Trophoblast cell (in vitro differentiated cells and primary cell): ENCODE results near the gene CDC25B.

Experiments
- DNase-seq, 2 donors: peaks; one replicate each; pipeline ENCODE4 v3.0.0-alpha.2; 2016
- H2AFZ ChIP-seq: 2 replicates; pipeline ENCODE4 v1.6.1; 2013; ENCODE audit warnings: low read length, moderate library complexity, mild to moderate bottlenecking; ENCODE audit not compliant: insufficient read depth, poor library complexity
- H2AK5ac ChIP-seq: 2 replicates; pipeline ENCODE4 v1.6.1; 2013; ENCODE audit warnings: mild to moderate bottlenecking, low read length
- H2BK120ac ChIP-seq: 2 replicates; pipeline ENCODE4 v1.6.1; 2013; ENCODE audit warnings: low read length, mild to moderate bottlenecking, moderate library complexity; ENCODE audit not compliant: insufficient read depth, poor library complexity
- H2BK12ac ChIP-seq: 2 replicates; pipeline ENCODE4 v1.6.1; 2013; ENCODE audit warnings: mild to moderate bottlenecking, low read length, moderate library complexity
- H2BK5ac ChIP-seq: 2 replicates; pipeline ENCODE4 v1.6.1; 2013; ENCODE audit warnings: low read length, low read depth, moderate library complexity, mild to moderate bottlenecking; ENCODE audit not compliant: poor library complexity
- H3K14ac ChIP-seq: 2 replicates; pipeline ENCODE4 v1.6.1; 2013; ENCODE audit warnings: mild to moderate bottlenecking, low read length
- H3K18ac ChIP-seq: 2 replicates; pipeline ENCODE4 v1.6.1; 2013; ENCODE audit warnings: mild to moderate bottlenecking, low read length
- H3K23ac ChIP-seq: 2 replicates; pipeline ENCODE4 v1.6.1; 2013; ENCODE audit warnings: low read length
- H3K27ac ChIP-seq: 2 replicates; pipeline ENCODE4 v1.5.1; 2013; ENCODE audit warnings: low read depth, mild to moderate bottlenecking, inconsistent platforms, low read length, moderate library complexity
- H3K27me3 ChIP-seq: 2 replicates; pipeline ENCODE4 v1.6.1; 2013; ENCODE audit warnings: inconsistent platforms, mild to moderate bottlenecking, low read length, moderate library complexity; ENCODE audit not compliant: insufficient read depth
- H3K36me3 ChIP-seq, 2 experiments: 1 replicate in 1 of 2; 2 replicates in 1 of 2; pipeline ENCODE4 v1.6.1; 2013; ENCODE audit warnings: low read length in 2 of 2, mild to moderate bottlenecking in 2 of 2, moderate library complexity in 1 of 2; ENCODE audit not compliant: insufficient read depth in 2 of 2, control insufficient read depth in 1 of 2
- H3K4ac ChIP-seq: 2 replicates; pipeline ENCODE4 v1.6.1; 2013; ENCODE audit warnings: low read depth, mild to moderate bottlenecking, low read length, moderate library complexity
- H3K4me1 ChIP-seq, 2 experiments: 1 replicate in 1 of 2; 2 replicates in 1 of 2; pipeline ENCODE4 v1.6.1; 2013; ENCODE audit warnings: low read length in 2 of 2, mild to moderate bottlenecking in 2 of 2, moderate library complexity in 1 of 2; ENCODE audit not compliant: insufficient read depth in 2 of 2, control insufficient read depth in 1 of 2
- H3K4me2 ChIP-seq: 2 replicates; pipeline ENCODE4 v1.6.1; 2013; ENCODE audit warnings: inconsistent platforms, mild to moderate bottlenecking, low read length, moderate library complexity
- H3K4me3 ChIP-seq: 2 replicates; pipeline ENCODE4 v1.5.1; 2013; ENCODE audit warnings: mild to moderate bottlenecking, low read depth, low read length, inconsistent platforms
- H3K79me1 ChIP-seq: one replicate; pipeline ENCODE4 v1.6.1; 2013; ENCODE audit warnings: low read length
- H3K79me2 ChIP-seq: 2 replicates; pipeline ENCODE4 v1.6.1; 2013; ENCODE audit warnings: low read length, mild to moderate bottlenecking; ENCODE audit not compliant: control insufficient read depth, insufficient read depth, poor library complexity
- H3K9ac ChIP-seq: 2 replicates; pipeline ENCODE4 v1.6.1; 2013; ENCODE audit warnings: mild to moderate bottlenecking, low read length
- H3K9me3 ChIP-seq: 2 replicates; pipeline ENCODE4 v1.6.1; 2013; ENCODE audit warnings: low read depth, mild to moderate bottlenecking, control low read depth, inconsistent platforms, low read length; ENCODE audit not compliant: insufficient read depth
- H4K12ac ChIP-seq: 2 replicates; pipeline ENCODE4 v1.6.1; 2013; ENCODE audit warnings: low read depth, mild to moderate bottlenecking, low read length, moderate library complexity
- H4K8ac ChIP-seq: 2 replicates; pipeline ENCODE4 v1.6.1; 2013; ENCODE audit warnings: low read depth, mild to moderate bottlenecking, low read length, moderate library complexity
- H4K91ac ChIP-seq: one replicate; pipeline ENCODE4 v1.6.1; 2013; ENCODE audit warnings: low read depth, mild to moderate bottlenecking, low read length, moderate library complexity
- WGBS: extraction: QIAGEN DNeasy Blood & Tissue Kit; methylation state at CpG from one replicate; pipeline ENCODE4 v1.1.7; 2013; ENCODE audit warnings: missing lambda C conversion rate; ENCODE audit not compliant: insufficient read length, insufficient coverage; ENCODE audit errors: extremely low coverage; 5-methylcytosine and 5-hydroxymethylcytosine counted together

Gene CDC25B

DNA sequence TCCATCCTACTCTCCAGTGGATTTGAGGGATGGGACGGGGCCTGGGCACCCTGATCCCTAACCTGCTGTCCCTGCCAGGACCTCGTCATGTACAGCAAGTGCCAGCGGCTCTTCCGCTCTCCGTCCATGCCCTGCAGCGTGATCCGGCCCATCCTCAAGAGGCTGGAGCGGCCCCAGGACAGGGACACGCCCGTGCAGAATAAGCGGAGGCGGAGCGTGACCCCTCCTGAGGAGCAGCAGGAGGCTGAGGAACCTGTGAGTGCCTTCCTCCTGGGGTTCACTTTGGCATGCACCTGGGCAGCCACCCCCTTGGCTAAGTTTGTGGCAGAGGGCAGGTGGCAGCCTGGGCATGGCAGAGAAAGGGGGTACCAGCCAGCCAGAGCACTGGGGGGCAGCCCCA lies 5.7 kb downstream of the CDC25B start:
- Histone ChIP-seq H4K12ac (no peak overlapping the region), H3K9ac (no peak overlapping the region), H3K9me3 (no peaks in the 10 kb centered on the region), H3K4me3 (no peak overlapping the region), H3K79me1 (peaks cover 2% of the 10 kb centered on the region), H2BK12ac (no peak overlapping the region), H3K27me3 (no peaks in the 10 kb centered on the region), H3K14ac (no peak overlapping the region), H3K36me3 (peaks cover 44 to 49% of the 10 kb centered on the region in 2 experiments), H3K27ac (no peak overlapping the region), H3K18ac (no peak overlapping the region), H4K91ac (no peak overlapping the region), H2AK5ac (no peak overlapping the region), H3K4ac (no peak overlapping the region), H3K4me1 (peaks cover 13 to 17% of the 10 kb centered on the region in 2 experiments), H4K8ac (no peak overlapping the region), H2BK120ac (no peak overlapping the region), H3K79me2 (no peaks in the 10 kb centered on the region), H3K23ac (no peak overlapping the region), H2AFZ (no peak overlapping the region), H3K4me2 (no peak overlapping the region), H2BK5ac (no peak overlapping the region)
- WGBS: no CpG with 5 or more reads among the region's 13 CpGs
- DNase-seq: no peak

DNA sequence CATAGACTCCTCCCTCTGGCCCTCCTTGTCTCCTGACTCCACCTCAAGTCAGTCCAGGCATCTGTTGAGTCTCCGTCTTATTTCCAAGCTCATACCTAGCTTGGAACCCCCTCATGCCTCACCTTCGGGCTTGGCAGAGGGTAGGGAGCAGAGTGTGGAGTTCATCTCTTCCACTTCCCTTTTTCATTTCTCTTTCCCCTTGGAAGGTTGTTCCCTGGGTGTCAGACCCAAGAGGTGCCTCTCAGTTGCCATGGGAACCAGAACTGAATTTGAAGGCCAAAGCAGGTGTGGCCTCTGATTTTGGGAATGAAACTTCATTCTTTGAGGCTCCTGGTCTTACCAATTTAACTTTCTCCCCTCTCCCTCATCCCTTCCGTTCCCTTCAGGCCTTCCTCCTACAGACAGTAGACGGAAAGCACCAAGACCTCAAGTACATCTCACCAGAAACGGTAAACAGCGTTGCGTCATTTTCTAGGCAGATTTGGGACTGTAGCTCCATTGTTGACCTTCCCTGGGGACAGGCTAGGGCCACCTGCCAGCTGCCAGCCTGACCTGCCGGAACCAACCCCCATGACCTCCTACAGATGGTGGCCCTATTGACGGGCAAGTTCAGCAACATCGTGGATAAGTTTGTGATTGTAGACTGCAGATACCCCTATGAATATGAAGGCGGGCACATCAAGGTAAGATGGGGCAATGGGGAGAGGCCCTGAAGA lies 6.6 kb downstream of the CDC25B start:
- Histone ChIP-seq H2BK120ac (no peak overlapping the region), H3K23ac (no peak overlapping the region), H3K14ac (no peak overlapping the region), H3K36me3 (peaks cover 43 to 49% of the 10 kb centered on the region in 2 experiments), H2AK5ac (no peak overlapping the region), H3K27ac (no peak overlapping the region), H3K4me2 (no peak overlapping the region), H2BK5ac (no peak overlapping the region), H3K4me3 (no peak overlapping the region), H3K4ac (no peak overlapping the region), H3K79me1 (peaks cover 4% of the 10 kb centered on the region), H3K4me1 (peaks cover 16 to 17% of the 10 kb centered on the region in 2 experiments), H4K12ac (no peak overlapping the region), H3K9ac (no peak overlapping the region), H4K8ac (no peak overlapping the region), H2AFZ (no peak overlapping the region), H3K18ac (no peak overlapping the region), H4K91ac (no peak overlapping the region), H3K27me3 (no peaks in the 10 kb centered on the region), H2BK12ac (no peak overlapping the region), H3K79me2 (no peaks in the 10 kb centered on the region), H3K9me3 (no peaks in the 10 kb centered on the region)
- WGBS: no CpG with 5 or more reads among the region's 11 CpGs
- no peak for DNase-seq

DNA sequence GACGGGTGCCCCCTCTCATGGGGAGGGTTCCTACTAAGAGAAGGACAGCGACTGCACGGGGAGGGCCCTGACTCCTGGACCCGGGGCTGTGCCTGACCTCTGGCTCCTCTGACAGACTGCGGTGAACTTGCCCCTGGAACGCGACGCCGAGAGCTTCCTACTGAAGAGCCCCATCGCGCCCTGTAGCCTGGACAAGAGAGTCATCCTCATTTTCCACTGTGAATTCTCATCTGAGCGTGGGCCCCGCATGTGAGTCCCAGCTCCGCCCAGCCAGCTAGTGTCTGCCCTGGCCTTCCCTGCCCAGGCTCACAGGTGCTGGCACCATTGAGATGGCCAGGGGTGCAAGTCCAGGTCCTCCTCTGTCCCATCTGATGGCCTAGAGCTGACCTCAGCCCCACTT lies 7.2 kb downstream of the CDC25B start:
- Histone ChIP-seq H3K27ac (no peak overlapping the region), H2BK5ac (no peak overlapping the region), H2AK5ac (no peak overlapping the region), H2AFZ (no peak overlapping the region), H3K27me3 (no peaks in the 10 kb centered on the region), H2BK12ac (no peak overlapping the region), H3K18ac (no peak overlapping the region), H3K4me3 (no peak overlapping the region), H3K79me2 (peaks cover 2% of the 10 kb centered on the region), H4K8ac (no peak overlapping the region), H3K4me1 (peaks cover 21 to 22% of the 10 kb centered on the region in 2 experiments), H4K91ac (no peak overlapping the region), H3K9ac (no peak overlapping the region), H3K36me3 (peaks cover 42 to 48% of the 10 kb centered on the region in 2 experiments), H3K23ac (no peak overlapping the region), H3K4ac (no peak overlapping the region), H3K79me1 (peaks cover 10% of the 10 kb centered on the region), H2BK120ac (no peak overlapping the region), H3K9me3 (no peaks in the 10 kb centered on the region), H3K14ac (no peak overlapping the region), H4K12ac (no peak overlapping the region), H3K4me2 (no peak overlapping the region)
- no peak for DNase-seq
- no CpG with 5 or more reads among the region's 14 CpGs for WGBS

DNA sequence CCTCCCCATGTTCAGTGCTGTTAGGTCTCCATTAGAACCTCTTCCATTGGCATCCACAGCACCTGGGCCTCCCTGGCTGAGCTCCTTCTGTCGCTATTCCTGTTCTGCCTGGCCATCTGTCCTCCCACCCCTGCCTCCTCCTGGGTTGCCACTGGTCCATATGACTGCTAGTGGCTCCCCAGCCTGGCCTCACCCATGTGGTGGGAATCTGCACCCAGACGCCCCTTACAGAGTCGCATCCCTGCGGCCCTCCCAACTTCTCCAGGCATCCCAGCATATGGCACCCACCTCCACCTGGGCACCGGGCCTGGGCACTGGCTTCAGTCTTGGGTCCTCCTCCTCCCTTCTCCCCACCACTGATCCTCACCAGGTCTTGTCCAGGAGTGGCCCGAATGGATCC lies 7.7 kb downstream of the CDC25B start:
- no peak overlapping the region for H4K12ac ChIP-seq
- H3K23ac ChIP-seq: no peak overlapping the region
- no peak overlapping the region for H2BK12ac ChIP-seq
- H2AK5ac ChIP-seq: no peak overlapping the region
- H4K8ac ChIP-seq: no peak overlapping the region
- no peak overlapping the region for H2BK120ac ChIP-seq
- no peak overlapping the region for H3K4me3 ChIP-seq
- no peak overlapping the region for H3K27ac ChIP-seq
- no peaks in the 10 kb centered on the region for H3K27me3 ChIP-seq
- H3K4me2 ChIP-seq: no peak overlapping the region
- H3K9me3 ChIP-seq: no peaks in the 10 kb centered on the region
- H3K79me1 ChIP-seq: peaks cover 10% of the 10 kb centered on the region
- no peak overlapping the region for H3K14ac ChIP-seq
- no peak overlapping the region for H2AFZ ChIP-seq
- H3K18ac ChIP-seq: no peak overlapping the region
- no peak overlapping the region for H2BK5ac ChIP-seq
- peaks cover 2% of the 10 kb centered on the region for H3K79me2 ChIP-seq
- H3K36me3 ChIP-seq: peaks cover 40 to 46% of the 10 kb centered on the region in 2 experiments
- no peak overlapping the region for H4K91ac ChIP-seq
- H3K4me1 ChIP-seq: peaks cover 21 to 22% of the 10 kb centered on the region in 2 experiments
- H3K4ac ChIP-seq: no peak overlapping the region
- no peak overlapping the region for H3K9ac ChIP-seq
- WGBS: no CpG with 5 or more reads among the region's 6 CpGs
- DNase-seq: no peak
